Measurements from ENCODE around the gene OR8B3. TPM values are rescaled to one million over a fixed set of nuclear protein-coding genes. Genes with fewer than 3 reads are reported as not detected.

The OR8B3 gene, protein sequence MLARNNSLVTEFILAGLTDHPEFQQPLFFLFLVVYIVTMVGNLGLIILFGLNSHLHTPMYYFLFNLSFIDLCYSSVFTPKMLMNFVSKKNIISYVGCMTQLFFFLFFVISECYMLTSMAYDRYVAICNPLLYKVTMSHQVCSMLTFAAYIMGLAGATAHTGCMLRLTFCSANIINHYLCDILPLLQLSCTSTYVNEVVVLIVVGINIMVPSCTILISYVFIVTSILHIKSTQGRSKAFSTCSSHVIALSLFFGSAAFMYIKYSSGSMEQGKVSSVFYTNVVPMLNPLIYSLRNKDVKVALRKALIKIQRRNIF
- total RNA-seq (2014; rRNA removed) (not detected in 2 replicates), Bru-seq, nascent RNA (not detected), BruChase-seq, experiment 1, labeled RNA remaining after a 6-hour chase (not detected), BruChase-seq, experiment 2, labeled RNA remaining after a 2-hour chase (not detected)
- long read RNA-seq, result 0 reads

GRCh38 chr11:124398924-124399323 lies at the start of gene OR8B3:
Gene OR8B3, minus strand, starts transcription at chr11:124399024. Its CDS starts 1,673 bp downstream, at chr11:124397351.
- Histone ChIP-seq H4K20me1 (ENCODE audit: low read length) (no peaks in the 10 kb centered on the region), H3K9me3 (ENCODE audit: low read length) (no peaks in the 10 kb centered on the region), H3K4me2 (ENCODE audit: low read length) (no peak within 1 kb of the TSS), H3K36me3 (ENCODE audit: low read depth, low read length) (no peaks in the 10 kb centered on the region), H3K9ac (ENCODE audit: low read length) (no peak within 1 kb of the TSS), H3K4me1 (ENCODE audit: insufficient read depth, low read length) (no peaks in the 10 kb centered on the region; the same call in 1 of the 2 replicates), H3K27me3 (ENCODE audit: low read length) (no peaks in the 10 kb centered on the region), H3F3A (ENCODE audit: low read length, unreplicated experiment) (no peaks in the 10 kb centered on the region), H3K9me2 (replicated peaks; ENCODE audit: low read length) (no peaks in the 10 kb centered on the region), H3K27ac (ENCODE audit: low read length) (no peak within 1 kb of the TSS), H2AFZ (ENCODE audit: low read length) (no peak within 1 kb of the TSS), H3K4me3 (ENCODE audit: low read length) (no peak within 1 kb of the TSS), H3K79me2 (ENCODE audit: low read length) (no peaks in the 10 kb centered on the region)
- POLR2A ChIA-PET (ENCODE audit: unreplicated experiment), result no interaction called here
- no peak for ATAC-seq
- TF ChIP-seq EZH2 (IDR thresholded peaks at IDR 0.05; ENCODE audit: low read length, unreplicated experiment) (no peak), CTCF (conservative IDR thresholded peaks at IDR 0.05; ENCODE audit: low read depth, low read length) (no peak), EZH2phosphoT487 (IDR thresholded peaks at IDR 0.05; ENCODE audit: borderline replicate concordance, low read length) (no peak)
- CTCF ChIA-PET, result no interaction called here
- DNase-seq, result no peak
- BruUV-seq (replicated peaks), result no TSS peak
- intact Hi-C loops (cut with micrococcal nuclease), result no loop called here

GRCh38 chr11:124446916-124447315 lies 48.1 kb upstream of the OR8B3 start:
- Histone ChIP-seq H3F3A (ENCODE audit: low read length, unreplicated experiment) (no peaks in the 10 kb centered on the region), H3K9me2 (replicated peaks; ENCODE audit: low read length) (no peaks in the 10 kb centered on the region), H3K9ac (ENCODE audit: low read length) (no peak overlapping the region), H3K27me3 (ENCODE audit: low read length) (peaks cover 38% of the 10 kb centered on the region), H3K79me2 (ENCODE audit: low read length) (no peaks in the 10 kb centered on the region), H3K36me3 (ENCODE audit: low read depth, low read length) (no peaks in the 10 kb centered on the region), H4K20me1 (ENCODE audit: low read length) (no peaks in the 10 kb centered on the region), H3K4me1 (ENCODE audit: insufficient read depth, low read length) (no peaks in the 10 kb centered on the region), H3K4me3 (ENCODE audit: low read length) (no peak overlapping the region), H2AFZ (ENCODE audit: low read length) (no peak overlapping the region), H3K27ac (ENCODE audit: low read length) (no peak overlapping the region), H3K4me2 (ENCODE audit: low read length) (no peak overlapping the region), H3K9me3 (ENCODE audit: low read length) (no peaks in the 10 kb centered on the region)
- BruUV-seq (replicated peaks), result no TSS peak
- ATAC-seq (no peak), DNase-seq (no peak)
- CTCF ChIA-PET, result no interaction called here
- intact Hi-C loops (cut with micrococcal nuclease), result no loop called here
- POLR2A ChIA-PET (ENCODE audit: unreplicated experiment), result no interaction called here
- TF ChIP-seq EZH2 (IDR thresholded peaks at IDR 0.05; ENCODE audit: low read length, unreplicated experiment), result no peak
- no peak for TF ChIP-seq CTCF (conservative IDR thresholded peaks at IDR 0.05; ENCODE audit: low read depth, low read length)
- no peak for TF ChIP-seq EZH2phosphoT487 (IDR thresholded peaks at IDR 0.05; ENCODE audit: borderline replicate concordance, low read length)

- no TSS peak for BruUV-seq (replicated peaks)
- DNase-seq (no peak), ATAC-seq (no peak)
- no peaks in the 10 kb centered on the region for H3K9me2 ChIP-seq (replicated peaks; ENCODE audit: low read length)
- no peak for TF ChIP-seq CTCF (conservative IDR thresholded peaks at IDR 0.05; ENCODE audit: low read depth, low read length)
- TF ChIP-seq EZH2 (IDR thresholded peaks at IDR 0.05; ENCODE audit: low read length, unreplicated experiment), result no peak
- TF ChIP-seq EZH2phosphoT487 (IDR thresholded peaks at IDR 0.05; ENCODE audit: borderline replicate concordance, low read length), result no peak
- H2AFZ ChIP-seq (ENCODE audit: low read length), result no peak within 1 kb of the TSS
- ChIA-PET CTCF (no interaction called here), POLR2A (ENCODE audit: unreplicated experiment) (no interaction called here)
- no peak within 1 kb of the TSS for H3K4me2 ChIP-seq (ENCODE audit: low read length)
- no peaks in the 10 kb centered on the region for H3K4me1 ChIP-seq (ENCODE audit: insufficient read depth, low read length)
- H3K27me3 ChIP-seq (ENCODE audit: low read length), result peaks cover 45% of the 10 kb centered on the region
- H3K27ac ChIP-seq (ENCODE audit: low read length), result no peak within 1 kb of the TSS
- H3K36me3 ChIP-seq (ENCODE audit: low read depth, low read length), result no peaks in the 10 kb centered on the region
- intact Hi-C loops (cut with micrococcal nuclease), result no loop called here
- H3K4me3 ChIP-seq (ENCODE audit: low read length), result no peak within 1 kb of the TSS
- no peaks in the 10 kb centered on the region for H3F3A ChIP-seq (ENCODE audit: low read length, unreplicated experiment)
- no peak within 1 kb of the TSS for H3K9ac ChIP-seq (ENCODE audit: low read length)
- H4K20me1 ChIP-seq (ENCODE audit: low read length), result no peaks in the 10 kb centered on the region
- H3K9me3 ChIP-seq (ENCODE audit: low read length), result no peaks in the 10 kb centered on the region
- H3K79me2 ChIP-seq (ENCODE audit: low read length), result no peaks in the 10 kb centered on the region
Measured at GRCh38 chr11:124445646-124446150, 46.9 kb upstream of the OR8B3 start, which contains the start of gene OR8B8. Gene OR8B8, minus strand, starts transcription at chr11:124445696. Its CDS starts 4,611 bp downstream, at chr11:124441085.

Data from PC-3 (cell line).